Hematopoietic multipotent progenitor cell treated with erythropoietin and hydrocortisone succinate and interleukin-3 and kit ligand, for 15 days (in vitro differentiated cells): Measurements from ENCODE around the gene PHACTR2.
"Not testable (repeated sequence)": the region's sequence is repeated elsewhere in the genome, so short reads cannot be mapped to it uniquely, and the experiment has no call there.

Source experiments
- DNase-seq: peaks from one replicate; pipeline ENCODE4 v3.0.0-alpha.2; 2015; ENCODE audit warnings: low spot score

PHACTR2 gene

DNA sequence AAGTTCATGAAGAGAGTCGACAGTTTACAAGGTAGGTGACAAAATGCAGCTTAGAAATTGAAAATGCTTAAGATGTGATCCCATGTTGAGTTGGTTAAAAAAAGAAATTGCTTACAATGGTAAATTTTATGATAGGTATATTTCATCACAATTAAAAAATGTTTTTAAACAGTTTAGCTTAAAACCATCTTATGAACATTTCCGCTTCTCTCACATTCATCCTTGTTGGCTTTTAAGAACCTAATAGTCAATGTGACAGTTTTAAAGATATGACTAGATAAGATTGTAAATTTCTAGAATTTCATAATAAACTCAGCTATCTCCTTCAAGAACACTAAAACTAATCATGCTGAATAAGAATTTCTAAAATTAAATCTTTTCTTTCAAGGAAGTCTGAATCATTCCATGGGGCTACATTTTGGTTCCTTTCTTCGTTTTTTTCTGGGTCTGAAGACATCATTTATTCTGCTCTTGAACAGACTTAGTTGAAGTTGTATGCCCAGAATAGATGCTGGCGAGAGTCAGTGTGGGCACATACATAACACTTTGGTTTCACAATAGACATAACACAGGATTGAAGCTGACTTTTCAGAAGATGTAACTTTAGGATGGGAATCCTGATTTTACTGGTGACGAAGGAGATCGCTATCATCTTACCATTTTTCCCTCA lies 129.5 kb downstream of the PHACTR2 start:
- DNase-seq, result no peak

DNA sequence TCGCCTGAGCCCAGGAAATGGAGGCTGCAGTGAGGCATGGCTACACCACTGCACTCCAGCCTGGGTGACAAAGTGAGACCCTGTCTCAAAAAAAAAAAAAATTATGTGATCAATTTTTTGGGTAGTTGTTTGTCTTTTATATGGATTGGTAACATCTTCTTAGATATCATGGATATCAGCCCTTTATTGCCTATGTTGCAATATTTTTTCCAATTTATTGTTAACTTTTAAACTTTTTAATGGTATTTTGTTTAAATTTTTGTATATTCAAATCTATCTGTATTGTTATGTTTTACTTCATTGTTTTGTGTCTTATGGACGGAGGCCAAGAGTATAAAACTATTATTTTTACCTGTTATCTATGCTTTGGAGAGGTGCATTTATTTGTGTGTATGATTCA lies 133.0 kb downstream of the PHACTR2 start:
- no peak for DNase-seq

DNA sequence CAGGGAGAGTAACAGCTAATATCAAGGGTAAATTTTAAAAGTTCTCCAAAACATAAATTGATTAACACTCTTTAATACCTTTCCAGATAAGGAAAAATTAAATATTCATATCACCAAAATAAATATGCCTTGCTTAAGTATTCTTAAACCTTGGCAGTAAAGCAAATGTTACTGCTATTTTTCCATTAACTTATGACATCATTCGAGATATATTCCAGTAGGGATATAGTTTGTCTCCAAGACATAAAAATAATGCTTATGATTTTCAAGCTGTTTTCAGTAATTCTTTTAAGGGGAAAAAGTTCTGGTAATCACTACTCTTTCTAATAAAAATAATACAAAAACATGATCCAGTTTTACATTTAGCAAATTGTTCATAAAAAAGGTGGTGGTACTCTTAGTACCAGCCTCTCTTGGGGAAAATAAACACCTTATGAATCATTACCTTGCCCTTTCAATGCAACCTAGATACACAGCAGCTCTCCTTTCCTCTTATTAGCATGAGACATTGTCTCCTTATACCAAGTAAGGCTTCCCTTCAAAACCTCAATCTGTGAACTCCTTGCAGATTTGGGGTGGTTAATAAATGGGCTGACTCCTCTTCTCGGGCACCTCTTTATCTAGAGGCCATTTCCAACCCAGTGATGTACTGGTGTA lies 133.9 kb downstream of the PHACTR2 start:
- no peak for DNase-seq

DNA sequence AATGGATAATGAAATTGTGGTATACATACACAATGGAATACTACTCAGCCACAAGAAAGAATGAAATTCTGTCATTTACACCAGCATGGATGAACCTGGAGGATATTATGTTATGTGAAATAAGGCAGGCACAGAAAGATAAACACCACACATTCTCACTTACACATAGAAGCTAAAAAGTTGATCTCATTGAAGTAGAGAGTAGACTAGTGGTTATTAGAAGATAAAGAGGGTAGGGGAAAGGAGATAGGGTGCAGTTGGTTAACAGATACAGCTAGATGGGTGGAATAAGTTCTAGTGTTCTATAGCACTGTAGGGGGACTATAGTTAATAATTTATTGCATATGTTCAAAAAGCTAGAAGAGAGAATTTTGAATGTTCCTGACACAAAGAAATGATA lies 139.9 kb downstream of the PHACTR2 start:
- no peak for DNase-seq

DNA sequence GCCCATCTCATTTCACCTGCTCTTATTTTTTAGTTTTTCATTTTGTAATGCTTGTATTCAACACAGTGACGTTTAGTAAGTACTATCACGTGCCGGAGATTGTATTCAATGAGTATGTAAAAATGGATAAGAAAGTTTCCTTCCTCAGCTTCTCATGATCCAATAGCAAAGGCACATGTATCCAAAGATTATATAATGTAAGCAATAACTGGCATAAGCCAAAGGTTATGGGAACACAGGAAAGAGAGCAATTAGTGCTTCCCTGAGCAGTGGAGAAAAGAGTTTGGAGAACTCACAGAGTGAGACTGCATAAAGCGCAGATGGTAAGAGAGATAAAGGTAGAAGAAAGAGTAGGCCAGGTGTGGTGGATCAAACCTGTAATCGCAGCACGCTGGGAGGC lies 143.6 kb downstream of the PHACTR2 start:
- DNase-seq, result no peak

DNA sequence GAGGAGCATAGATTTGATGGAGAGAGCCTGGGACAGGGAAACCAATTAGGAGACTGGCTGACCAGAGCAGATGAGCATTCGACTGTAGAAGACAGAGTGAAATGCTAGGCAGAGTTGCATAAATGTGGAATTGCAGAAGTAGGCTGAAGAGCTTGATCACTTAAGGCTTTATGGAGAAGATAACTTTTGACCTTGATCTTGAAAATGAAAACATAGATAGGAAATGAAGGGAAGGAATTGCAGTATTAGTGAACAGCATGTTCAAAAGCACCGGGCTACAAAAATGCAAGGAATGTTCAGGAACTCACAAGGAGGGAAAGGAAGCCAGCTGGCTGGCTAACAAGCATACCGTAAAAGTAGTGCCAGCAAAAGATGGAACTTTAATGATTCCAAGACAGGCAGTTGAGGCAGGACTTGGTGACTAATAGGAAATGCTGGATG lies 144.8 kb downstream of the PHACTR2 start:
- DNase-seq, result no peak

DNA sequence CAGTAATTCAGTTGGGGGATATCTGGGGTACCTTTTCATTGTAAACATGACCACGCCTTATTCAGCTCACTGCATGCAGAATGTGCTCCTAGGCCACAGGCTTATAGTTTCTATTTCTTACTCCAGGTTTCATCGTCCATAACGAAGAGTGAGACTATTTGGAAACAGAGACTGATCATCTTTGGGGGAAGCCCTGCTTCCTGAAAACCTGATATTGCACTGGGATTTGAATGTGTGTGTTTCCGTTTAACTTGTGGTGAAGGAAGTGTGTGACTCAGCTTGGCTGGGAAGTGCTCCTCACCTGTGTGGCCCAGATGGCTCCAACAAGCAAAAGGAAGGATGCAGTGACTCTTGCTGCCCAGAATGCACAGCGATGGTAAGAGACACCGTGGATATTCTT lies 145.8 kb downstream of the PHACTR2 start:
- no peak for DNase-seq

DNA sequence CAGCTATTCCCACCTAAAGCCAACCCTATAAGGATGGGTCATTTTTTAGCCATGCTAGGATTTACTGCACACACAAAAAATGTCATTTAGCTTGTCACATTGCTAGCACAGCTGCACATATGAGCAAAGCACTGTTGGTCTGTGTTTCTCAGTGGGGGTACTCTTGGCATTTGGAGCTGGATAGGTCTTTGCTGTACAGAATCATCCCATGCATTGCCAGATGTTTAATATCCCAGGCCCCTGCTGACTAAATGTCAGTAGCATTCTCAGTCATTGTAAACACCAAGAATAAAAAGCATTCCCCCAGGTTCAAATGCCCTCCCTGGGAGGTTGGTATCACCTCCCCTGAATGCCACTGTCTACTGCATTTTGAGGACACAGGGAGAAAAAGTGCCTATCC lies 150.8 kb downstream of the PHACTR2 start:
- no peak for DNase-seq

DNA sequence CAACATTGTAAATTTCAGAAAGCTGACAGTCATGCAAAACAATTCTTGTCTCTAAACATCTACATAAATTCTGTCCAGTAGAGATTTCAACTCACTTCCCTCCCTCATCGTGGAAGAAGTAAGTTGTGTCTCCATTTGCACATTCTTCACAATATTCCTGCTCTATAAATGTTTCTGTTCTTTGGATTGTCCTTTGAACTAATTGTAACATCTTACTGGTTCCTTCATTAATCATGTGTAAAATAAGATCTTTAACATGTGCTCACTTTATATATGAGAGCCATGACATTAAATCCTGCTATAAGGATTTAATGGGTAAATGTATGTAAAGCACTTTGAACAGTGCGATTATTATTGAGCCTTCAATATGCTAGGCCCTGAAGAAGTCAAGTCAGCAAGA lies 158.4 kb downstream of the PHACTR2 start:
- DNase-seq, result no peak

DNA sequence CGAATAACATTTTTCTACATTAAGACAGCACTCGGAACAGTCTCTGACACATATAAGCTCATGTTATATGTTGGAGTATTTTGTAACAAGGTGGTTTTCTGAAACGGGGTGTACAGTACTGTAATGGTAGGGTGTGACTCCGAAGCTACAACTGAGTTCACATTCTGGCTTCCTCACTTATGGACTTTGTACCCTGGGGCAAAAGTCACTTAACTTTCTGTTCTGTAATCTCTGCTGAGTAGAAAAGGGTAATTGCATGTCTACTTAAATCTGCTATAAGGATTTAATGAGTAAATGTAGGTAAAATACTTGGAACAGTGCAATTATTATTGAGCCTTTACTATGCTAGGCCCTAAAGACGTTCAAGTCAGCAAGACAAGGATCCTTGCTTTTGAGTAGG lies 160.6 kb downstream of the PHACTR2 start:
- DNase-seq, result no peak

DNA sequence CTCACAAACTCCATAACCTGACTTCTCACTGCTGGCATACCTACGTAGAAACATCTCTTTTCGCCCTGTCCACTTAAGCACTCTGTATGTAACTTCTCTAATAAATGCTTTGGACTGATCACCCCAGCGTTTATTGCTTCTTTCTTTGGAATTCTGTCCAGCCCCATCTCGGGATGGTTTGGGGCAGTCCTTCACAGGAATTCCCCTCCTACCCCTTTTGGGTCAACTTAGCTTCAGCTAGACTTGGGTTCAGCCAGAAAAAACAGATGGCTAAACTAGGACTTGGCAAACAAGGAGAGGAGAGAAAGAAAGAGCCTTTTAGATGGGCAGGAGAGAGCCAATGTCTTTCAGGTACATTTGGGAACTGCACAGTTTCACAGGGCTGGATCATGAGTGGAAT lies 161.4 kb downstream of the PHACTR2 start:
- DNase-seq, result no peak

DNA sequence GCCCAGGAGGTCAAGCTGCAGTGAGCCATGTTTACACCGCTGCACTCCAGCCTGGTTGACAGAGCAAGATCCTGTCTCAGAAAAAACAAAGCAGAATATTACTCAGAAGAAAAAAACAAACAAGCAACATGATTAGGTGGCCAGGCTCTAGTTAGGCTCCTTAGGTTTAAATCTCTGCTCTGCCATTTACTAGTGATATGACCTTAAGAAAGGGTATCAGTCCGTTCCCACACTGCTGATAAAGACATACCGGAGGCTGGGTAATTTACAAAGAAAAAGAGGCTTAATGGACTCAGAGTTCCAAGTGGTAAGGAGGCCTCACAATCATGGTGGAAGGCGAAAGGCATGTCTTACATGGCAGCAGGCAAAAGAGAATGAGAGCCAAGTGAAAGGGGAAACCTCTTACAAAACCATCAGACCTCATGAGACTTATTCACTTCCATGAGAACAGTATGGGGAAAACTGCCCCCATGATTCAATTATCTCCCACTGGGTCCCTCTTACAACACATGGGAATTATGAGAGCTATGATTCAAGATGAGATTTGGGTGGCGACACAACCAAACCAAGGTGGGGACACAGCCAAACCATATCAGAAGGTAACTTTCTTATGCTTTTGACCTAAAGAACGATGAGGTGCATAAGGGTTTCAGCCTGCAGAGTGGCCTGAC lies 163.0 kb downstream of the PHACTR2 start:
- DNase-seq, result no peak

DNA sequence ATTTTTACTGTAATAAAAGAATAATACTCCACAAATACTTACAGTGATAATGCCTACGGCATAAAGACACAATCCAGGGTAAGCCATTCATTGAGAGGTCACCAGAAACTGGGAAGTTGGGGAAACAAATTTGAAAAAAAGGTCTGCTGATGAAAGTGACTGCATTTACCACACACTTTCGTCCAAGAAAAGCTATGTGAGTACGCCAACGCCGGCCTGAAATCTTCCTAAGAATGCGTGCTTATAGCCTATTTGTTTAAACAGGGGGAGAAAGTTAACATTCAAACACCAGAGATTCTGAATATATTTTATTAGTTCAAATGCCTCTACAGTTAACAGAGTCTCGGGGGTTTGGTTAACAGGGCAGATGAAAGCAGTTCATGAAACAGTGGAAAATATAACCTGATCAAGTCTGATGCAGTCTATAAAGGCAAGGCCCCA lies 164.7 kb downstream of the PHACTR2 start:
- no peak for DNase-seq

DNA sequence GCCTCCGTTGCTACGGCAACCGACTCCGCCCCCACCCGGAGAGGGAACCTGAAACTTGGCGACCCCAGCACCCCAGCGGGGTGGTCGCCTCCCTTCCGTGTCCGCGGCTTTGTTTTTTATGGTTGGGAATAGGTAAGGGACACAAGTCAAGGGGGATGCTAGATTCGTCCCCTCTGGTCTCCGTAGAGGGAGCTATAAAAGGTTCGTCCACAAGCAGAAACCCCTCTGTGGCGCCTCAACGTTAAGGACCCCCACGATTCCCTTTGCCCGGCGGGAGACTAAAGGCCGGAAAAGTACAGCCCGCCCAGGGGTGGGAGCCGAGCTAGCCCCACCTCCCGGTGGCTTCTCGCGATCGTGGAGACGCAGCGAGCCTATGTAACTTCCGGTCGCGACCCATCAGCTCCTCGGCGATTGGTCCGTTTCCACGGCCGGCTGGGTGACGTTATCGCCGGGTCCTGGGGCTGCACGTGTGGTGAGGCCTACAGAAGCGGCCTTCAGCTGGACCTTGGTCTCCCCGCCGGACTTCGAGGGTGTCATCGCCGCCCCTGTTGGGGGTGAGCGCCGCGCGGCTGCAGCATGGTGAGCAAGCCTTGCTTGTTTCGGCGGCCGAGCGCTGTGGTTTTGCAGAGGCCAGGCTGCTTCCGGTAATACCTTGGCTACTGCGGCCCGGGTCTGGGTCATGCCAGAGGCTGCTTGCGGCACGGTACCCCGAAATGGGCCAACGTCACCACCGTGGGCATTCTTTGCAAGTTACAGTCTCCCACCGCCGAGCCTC lies 165.3 kb downstream of the PHACTR2 start, which contains the start of gene LTV1:
TSS of gene LTV1 (plus strand) at position 437 of the 775 bp plus-strand sequence. CDS start at position 577, 140 bp downstream.
- DNase-seq, result peak; percentile 93

DNA sequence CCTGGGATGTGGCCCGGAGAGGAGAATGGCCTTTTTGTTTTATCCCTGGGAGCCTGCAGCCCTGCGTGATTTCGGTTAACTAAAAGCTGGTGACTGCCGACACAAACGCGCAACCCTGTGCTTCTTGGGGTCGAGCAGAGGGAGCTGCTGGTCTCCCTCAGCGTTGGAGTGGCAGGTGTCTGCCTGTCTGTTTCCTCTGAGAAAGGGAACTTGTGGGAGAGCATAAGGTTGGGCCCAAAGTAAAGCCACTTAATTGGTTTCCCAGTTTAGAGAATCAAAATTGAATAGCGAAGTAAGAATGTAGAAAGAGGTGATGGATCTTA lies 165.9 kb downstream of the PHACTR2 start:
- DNase-seq, result peak; percentile 7

DNA sequence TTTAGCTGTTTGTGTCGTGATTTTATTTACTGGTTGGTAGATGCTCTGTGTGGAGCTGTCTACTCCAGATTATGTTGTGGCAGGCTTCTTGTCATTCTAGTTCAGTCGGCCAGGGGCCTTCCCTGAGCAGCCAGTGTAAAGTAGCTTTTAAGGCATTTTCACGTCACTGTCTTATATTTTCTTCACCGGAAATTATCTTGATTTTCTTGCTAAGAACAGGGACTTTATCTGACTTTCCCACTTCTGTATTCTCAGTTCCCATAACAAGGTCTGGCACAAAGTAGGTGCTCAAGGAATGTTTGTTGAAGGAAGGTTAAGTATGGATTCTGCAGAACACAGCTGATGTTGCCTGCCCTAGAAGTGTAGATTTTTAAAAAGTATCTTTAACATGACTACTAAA lies 166.2 kb downstream of the PHACTR2 start:
- no peak for DNase-seq

DNA sequence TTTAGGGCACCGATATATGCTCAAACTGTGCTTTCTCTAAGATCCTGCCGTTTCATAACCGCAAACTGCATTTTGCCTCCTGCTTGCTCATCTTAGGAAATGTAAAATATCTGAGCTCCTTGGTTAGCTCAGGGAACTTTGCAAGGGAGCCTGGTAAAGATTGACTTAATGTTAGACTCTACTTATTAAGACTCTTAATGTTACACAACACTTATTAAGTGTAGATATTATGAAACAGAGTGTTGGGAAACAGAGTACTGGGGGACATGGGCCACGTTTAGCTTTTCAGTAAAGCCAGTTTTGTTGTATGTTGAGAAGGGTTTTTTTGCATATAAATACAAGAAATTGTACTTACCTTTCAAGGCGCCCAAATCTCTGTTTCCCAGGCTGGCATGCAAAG lies 167.3 kb downstream of the PHACTR2 start:
- no peak for DNase-seq

DNA sequence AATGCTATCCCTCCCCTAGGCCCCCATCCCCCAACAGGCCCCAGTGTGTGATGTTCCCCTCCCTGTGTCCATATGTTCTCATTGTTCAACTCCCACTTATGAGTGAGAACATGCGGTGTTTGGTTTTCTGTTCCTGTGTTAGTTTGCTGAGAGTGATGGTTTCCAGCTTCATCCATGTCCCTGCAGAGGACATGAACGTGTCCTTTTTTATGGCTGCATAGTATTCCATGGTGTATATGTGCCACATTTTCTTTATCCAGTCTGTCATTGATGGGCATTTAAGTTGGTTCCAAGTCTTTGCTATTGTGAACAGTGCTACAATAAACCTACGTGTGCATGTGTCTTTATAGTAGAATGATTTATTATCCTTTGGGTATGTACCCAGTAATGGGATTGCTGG lies 173.9 kb downstream of the PHACTR2 start:
- DNase-seq, result not testable (repeated sequence)

DNA sequence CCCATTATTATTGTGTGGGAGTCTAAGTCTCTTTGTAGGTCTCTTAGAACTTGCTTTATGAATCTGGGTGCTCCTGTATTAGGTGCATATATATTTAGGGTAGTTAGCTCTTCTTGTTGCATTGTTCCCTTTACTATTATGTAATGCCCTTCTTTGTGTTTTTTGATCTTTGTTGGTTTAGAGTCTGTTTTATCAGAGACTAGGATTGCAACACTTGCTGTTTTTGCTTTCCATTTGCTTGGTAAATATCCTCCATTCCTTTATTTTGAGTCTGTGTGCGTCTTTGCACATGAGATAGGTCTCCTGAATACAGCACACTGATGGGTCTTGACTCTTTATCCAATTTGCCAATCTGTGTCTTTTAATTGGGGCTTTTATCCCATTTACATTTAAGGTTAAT lies 177.3 kb downstream of the PHACTR2 start:
- DNase-seq, result not testable (repeated sequence)

DNA sequence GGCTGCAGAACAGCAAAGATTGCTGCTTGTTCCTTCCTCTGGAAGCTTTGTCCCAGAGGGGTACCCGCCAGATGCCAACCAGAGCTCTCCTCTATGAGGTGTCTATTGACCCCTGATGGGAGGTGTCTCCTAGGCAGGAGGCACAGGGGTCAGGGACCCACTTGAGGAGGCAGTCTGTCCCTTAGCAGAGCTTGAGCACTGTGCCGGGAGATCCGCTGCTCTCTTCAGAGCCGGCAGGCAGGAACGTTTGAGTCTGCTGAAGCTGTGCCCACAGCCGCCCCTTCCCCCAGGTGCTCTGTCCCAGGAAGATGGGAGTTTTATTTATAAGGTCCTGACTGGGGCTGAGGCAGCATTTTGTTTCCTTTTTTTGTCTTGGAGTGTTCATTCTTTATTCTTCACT lies 179.0 kb downstream of the PHACTR2 start:
- DNase-seq, result not testable (repeated sequence)

DNA sequence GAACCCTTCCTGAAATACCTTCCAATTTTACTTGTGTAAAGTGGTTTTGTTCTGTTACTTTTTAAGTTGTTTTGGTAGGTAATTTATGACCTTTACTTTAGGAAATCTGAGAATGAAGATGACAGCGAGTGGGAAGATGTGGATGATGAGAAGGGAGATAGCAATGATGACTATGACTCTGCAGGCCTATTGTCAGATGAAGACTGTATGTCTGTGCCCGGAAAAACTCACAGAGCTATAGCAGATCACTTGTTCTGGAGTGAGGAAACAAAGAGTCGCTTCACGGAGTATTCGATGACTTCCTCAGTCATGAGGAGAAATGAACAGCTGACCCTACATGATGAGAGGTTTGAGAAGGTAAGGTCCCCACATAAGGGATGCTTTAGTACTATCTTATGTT lies 179.9 kb downstream of the PHACTR2 start:
- DNase-seq, result no peak

DNA sequence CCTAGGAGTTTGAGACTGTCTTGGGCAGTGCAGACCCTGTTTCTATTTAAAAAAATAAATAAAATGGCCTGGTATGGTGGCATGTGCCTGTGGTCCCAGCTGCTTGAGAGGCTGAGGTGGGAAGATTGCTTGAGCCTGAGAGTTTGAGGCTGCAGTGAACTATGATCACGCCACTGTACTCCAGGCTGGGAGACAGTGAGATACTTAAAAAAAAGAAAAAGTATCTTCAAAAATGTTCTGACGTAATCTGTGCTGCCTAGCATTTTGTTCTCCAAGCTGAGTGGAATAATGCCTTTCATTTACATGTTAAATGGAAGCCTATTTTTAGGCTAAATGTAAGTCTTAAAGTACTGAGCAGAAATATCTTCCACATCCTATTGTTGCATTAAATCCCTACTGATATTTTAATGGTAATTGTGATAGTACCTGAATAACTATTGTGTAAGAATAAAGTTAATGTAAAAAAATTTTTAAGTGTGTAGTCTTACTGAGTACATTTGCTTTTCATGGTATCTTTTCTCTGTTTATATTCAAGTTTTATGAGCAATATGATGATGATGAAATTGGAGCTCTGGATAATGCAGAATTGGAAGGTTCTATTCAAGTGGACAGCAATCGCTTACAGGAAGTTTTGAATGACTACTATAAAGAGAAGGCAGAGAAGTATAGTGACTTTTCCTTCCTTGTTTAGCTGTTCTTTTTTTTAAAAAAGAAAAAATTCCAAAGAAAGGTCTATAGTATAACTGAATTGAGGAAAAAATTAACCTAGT lies 182.3 kb downstream of the PHACTR2 start:
- DNase-seq, result no peak
